Tibial nerve (tissue), 4 donors: ENCODE measurements around the gene GJD4. TPM values are rescaled to one million over a fixed set of nuclear protein-coding genes. Genes with fewer than 3 reads are reported as not detected.

Experiments used
- DNase-seq, 2 donors: peaks; one replicate each; pipeline ENCODE4 v3.0.0-alpha.2; 2019; ENCODE audit warnings: low spot score in 2 of 2
- H3K27ac ChIP-seq, 4 donors: fragments of 200-600 bp; sonication (generic) in 3 of 4; one replicate each; pipeline ENCODE4 v1.5.1; 2017 to 2019; ENCODE audit warnings: mild to moderate bottlenecking in 1 of 4
- H3K27me3 ChIP-seq, 2 donors: fragments of 200-600 bp; sonication (generic) in 1 of 2; one replicate each; pipeline versions ENCODE4 v1.5.1 to v1.6.0; 2017 to 2019
- H3K36me3 ChIP-seq, 3 donors: fragments of 200-600 bp; sonication (generic); one replicate each; pipeline ENCODE4 v1.5.1; 2018 to 2019
- H3K4me1 ChIP-seq, 4 donors: fragments of 200-600 bp; sonication (generic) in 3 of 4; one replicate each; pipeline ENCODE4 v1.5.1; 2017 to 2019
- H3K4me3 ChIP-seq, 4 donors: fragments of 200-600 bp; sonication (generic) in 3 of 4; one replicate each; pipeline ENCODE4 v1.5.1; 2017 to 2019; ENCODE audit warnings: mild to moderate bottlenecking in 1 of 4, moderate library complexity in 1 of 4
- H3K9me3 ChIP-seq, 4 donors: fragments of 200-600 bp; sonication (generic) in 3 of 4; one replicate each; pipeline ENCODE4 v1.5.1; 2017 to 2019
- CTCF ChIP-seq, 5 experiments: fragments of 200-600 bp in 3 of 5; fragments of 450-650 bp in 2 of 5; sonication (generic) in 3 of 5; IDR thresholded peaks; one replicate each; pipeline ENCODE4 v1.5.1; 2016 to 2019; ENCODE audit warnings: antibody characterized with exemption in 5 of 5, mild to moderate bottlenecking in 3 of 5, moderate library complexity in 2 of 5
- EP300 ChIP-seq, 2 donors: sonication (generic); formaldehyde crosslinking; IDR thresholded peaks; one replicate each; pipeline ENCODE4 v1.6.1; 2017; ENCODE audit warnings: antibody characterized with exemption in 2 of 2, mild to moderate bottlenecking in 1 of 2
- POLR2A ChIP-seq, 2 donors: fragments of 450-650 bp; IDR thresholded peaks; one replicate each; pipeline ENCODE4 v1.6.1; 2017; ENCODE audit warnings: antibody characterized with exemption in 2 of 2, mild to moderate bottlenecking in 2 of 2, moderate library complexity in 2 of 2
- WGBS, 2 donors: methylation state at CpG; one replicate each; pipeline ENCODE4 v1.1.5; 2018; 5-methylcytosine and 5-hydroxymethylcytosine counted together
- total RNA-seq, 4 donors: library from RNA; depleted of rRNA; stranded (reverse); fragments of >200 nt; gene quantifications; one replicate each; pipeline ENCODE4 v1.1.0, GENCODE V29; 2016

The GJD4 gene
- total RNA-seq, 4 donors from 2014 or later, result 0.20 TPM; not detected in 3

GRCh38 chr10:35568483-35569015, 36.6 kb upstream of the GJD4 start:
- no peak overlapping the region for H3K4me3 ChIP-seq
- no peaks in the 10 kb centered on the region for H3K27me3 ChIP-seq
- DNase-seq, result no peak
- no peak overlapping the region for H3K27ac ChIP-seq
- no peaks in the 10 kb centered on the region for H3K9me3 ChIP-seq
- 90% methylated on average over 20 of the region's 20 CpGs for WGBS, 2 donors
- H3K4me1 ChIP-seq, result peaks cover 0 to 25% (median 9%) of the 10 kb centered on the region in 4 donors
- H3K36me3 ChIP-seq, result peaks cover 0 to 70% (median 12%) of the 10 kb centered on the region in 3 donors
- TF ChIP-seq CTCF (IDR thresholded peaks at IDR 0.05) (no peak), EP300 (IDR thresholded peaks at IDR 0.05) (no peak), POLR2A (IDR thresholded peaks at IDR 0.05) (no peak)

GRCh38 chr10:35569111-35569707, 35.9 kb upstream of the GJD4 start:
- Histone ChIP-seq H3K27me3 (no peaks in the 10 kb centered on the region), H3K36me3 (peaks cover 0 to 77% (median 12%) of the 10 kb centered on the region in 3 donors), H3K9me3 (no peaks in the 10 kb centered on the region), H3K4me1 (peaks cover 0 to 18% (median 7%) of the 10 kb centered on the region in 4 donors), H3K4me3 (no peak overlapping the region), H3K27ac (no peak overlapping the region)
- 67 to 72% methylated on average over 19 of the region's 19 CpGs for WGBS, 2 donors
- no peak for DNase-seq
- TF ChIP-seq POLR2A (IDR thresholded peaks at IDR 0.05) (no peak), CTCF (IDR thresholded peaks at IDR 0.05) (no peak)

- peaks cover 0 to 82% (median 12%) of the 10 kb centered on the region in 3 donors for H3K36me3 ChIP-seq
- peaks cover 0 to 12% (median 2%) of the 10 kb centered on the region in 4 donors for H3K4me1 ChIP-seq
- WGBS, 2 donors, result 75 to 76% methylated on average over 4 of the region's 4 CpGs
- TF ChIP-seq CTCF (IDR thresholded peaks at IDR 0.05), result no peak
- TF ChIP-seq EP300 (IDR thresholded peaks at IDR 0.05), result no peak
- TF ChIP-seq POLR2A (IDR thresholded peaks at IDR 0.05), result no peak
- H3K4me3 ChIP-seq, result no peak overlapping the region
- no peaks in the 10 kb centered on the region for H3K27me3 ChIP-seq
- H3K9me3 ChIP-seq, result no peaks in the 10 kb centered on the region
- no peak for DNase-seq
- H3K27ac ChIP-seq, result no peak overlapping the region
Measured at GRCh38 chr10:35569836-35570235, 35.3 kb upstream of the GJD4 start.

- H3K27ac ChIP-seq, result no peak overlapping the region
- no peaks in the 10 kb centered on the region for H3K27me3 ChIP-seq
- no peak for DNase-seq
- TF ChIP-seq CTCF (IDR thresholded peaks at IDR 0.05), result no peak
- TF ChIP-seq EP300 (IDR thresholded peaks at IDR 0.05), result no peak
- TF ChIP-seq POLR2A (IDR thresholded peaks at IDR 0.05), result no peak
- 89 to 94% methylated on average over 1 of the region's 1 CpG for WGBS, 2 donors
- no peaks in the 10 kb centered on the region for H3K9me3 ChIP-seq
- peaks cover 0 to 85% (median 12%) of the 10 kb centered on the region in 3 donors for H3K36me3 ChIP-seq
- no peak overlapping the region for H3K4me3 ChIP-seq
- peaks cover 0 to 6% (median 0%) of the 10 kb centered on the region in 4 donors for H3K4me1 ChIP-seq
Measured at GRCh38 chr10:35570397-35570796, 34.7 kb upstream of the GJD4 start.

- no peaks in the 10 kb centered on the region for H3K9me3 ChIP-seq
- peaks cover 0 to 3% (median 0%) of the 10 kb centered on the region in 4 donors for H3K4me1 ChIP-seq
- WGBS, 2 donors, result 95 to 100% methylated on average over 1 of the region's 1 CpG
- no peak for DNase-seq
- TF ChIP-seq EP300 (IDR thresholded peaks at IDR 0.05) (no peak), CTCF (IDR thresholded peaks at IDR 0.05) (no peak), POLR2A (IDR thresholded peaks at IDR 0.05) (no peak)
- peaks cover 0 to 83% (median 12%) of the 10 kb centered on the region in 3 donors for H3K36me3 ChIP-seq
- no peaks in the 10 kb centered on the region for H3K27me3 ChIP-seq
- H3K4me3 ChIP-seq, result no peak overlapping the region
- no peak overlapping the region for H3K27ac ChIP-seq
Measured at GRCh38 chr10:35572583-35572982, 32.6 kb upstream of the GJD4 start.
